Activated B cell treated with CpG ODN at 0.5 μM for 24 hours (primary cell): ENCODE results near the gene SRGAP3. TPM values are rescaled to one million over a fixed set of nuclear protein-coding genes. Genes with fewer than 3 reads are reported as not detected.

Source experiments
- ATAC-seq: fragments of 200-7000 bp; cut with Tn5 transposase; one replicate; pipeline ENCODE4 v1.10.0; 2021; ENCODE audit warnings: low read depth, mild to moderate bottlenecking, moderate library complexity
- CTCF ChIA-PET: fragments of 350-600 bp; sonication (Branson Sonifier 250); formaldehyde crosslinking; loops from one replicate; lab custom pipeline; 2021; ENCODE audit warnings: antibody characterized with exemption; lab: Charles Lee
- POLR2A ChIA-PET: fragments of 350-600 bp; sonication (Branson Sonifier 250); formaldehyde crosslinking; loops from one replicate; lab custom pipeline; 2021; ENCODE audit warnings: antibody characterized with exemption; lab: Charles Lee
- DNase-seq: peaks from one replicate; pipeline ENCODE4 v3.0.0; 2022
- H3K27ac Mint-ChIP-seq: one replicate; pipeline ENCODE4 v1.8.0; 2020; ENCODE audit warnings: mixed read lengths
- H3K27me3 Mint-ChIP-seq: one replicate; pipeline ENCODE4 v1.8.0; 2021; ENCODE audit warnings: mixed read lengths
- H3K36me3 Mint-ChIP-seq: one replicate; pipeline ENCODE4 v1.8.0; 2021; ENCODE audit warnings: low read depth, mixed read lengths
- H3K4me1 Mint-ChIP-seq: one replicate; pipeline ENCODE4 v1.8.0; 2021; ENCODE audit warnings: mixed read lengths
- H3K4me3 Mint-ChIP-seq: one replicate; pipeline ENCODE4 v1.8.0; 2020; ENCODE audit warnings: mild to moderate bottlenecking, mixed read lengths
- H3K9me3 Mint-ChIP-seq: one replicate; pipeline ENCODE4 v1.8.0; 2020; ENCODE audit warnings: mixed read lengths
- intact Hi-C: fragments of 100-400 bp; cut with micrococcal nuclease; formaldehyde crosslinking; loops from one replicate; pipeline ENCODE4 v1.15.1; 2024
- total RNA-seq: library from RNA; stranded (reverse); gene quantifications from 2 replicates; pipeline ENCODE4 v1.2.3, GENCODE V29; 2022
- TF ChIP-seq, protein P1 (sequence below): fragments of 200-600 bp; IDR thresholded peaks from one replicate; pipeline ENCODE4 v1.8.0; 2022; ENCODE audit warnings: antibody characterized with exemption, mild to moderate bottlenecking

Gene SRGAP3
- total RNA-seq, 1 donor from 2014 or later, result 0.58 TPM

DNA sequence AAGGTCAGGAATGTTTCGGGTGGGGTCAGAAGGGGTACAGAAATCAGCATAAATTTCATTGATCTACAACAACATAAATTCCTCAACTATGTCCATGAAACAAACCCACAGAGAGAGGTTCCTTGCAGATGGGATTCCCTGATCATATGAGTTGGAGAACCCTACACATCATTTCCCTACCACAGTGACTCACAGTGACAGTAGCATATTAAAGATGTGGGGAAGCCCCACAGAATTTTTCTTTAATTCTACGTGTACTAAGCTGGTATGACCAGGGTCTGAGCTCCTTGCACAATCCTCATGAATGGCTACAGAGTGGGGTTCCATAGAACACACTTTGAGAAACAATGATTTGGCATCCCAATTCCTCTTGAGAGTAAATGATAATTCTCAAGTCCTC is 169.3 kb downstream of the SRGAP3 start:
- Mint-ChIP-seq H3K36me3 (no peaks in the 10 kb centered on the region), H3K4me1 (no peaks in the 10 kb centered on the region), H3K4me3 (no peak overlapping the region), H3K27me3 (no peaks in the 10 kb centered on the region), H3K9me3 (no peaks in the 10 kb centered on the region), H3K27ac (no peak overlapping the region)
- TF ChIP-seq, protein P1, sequence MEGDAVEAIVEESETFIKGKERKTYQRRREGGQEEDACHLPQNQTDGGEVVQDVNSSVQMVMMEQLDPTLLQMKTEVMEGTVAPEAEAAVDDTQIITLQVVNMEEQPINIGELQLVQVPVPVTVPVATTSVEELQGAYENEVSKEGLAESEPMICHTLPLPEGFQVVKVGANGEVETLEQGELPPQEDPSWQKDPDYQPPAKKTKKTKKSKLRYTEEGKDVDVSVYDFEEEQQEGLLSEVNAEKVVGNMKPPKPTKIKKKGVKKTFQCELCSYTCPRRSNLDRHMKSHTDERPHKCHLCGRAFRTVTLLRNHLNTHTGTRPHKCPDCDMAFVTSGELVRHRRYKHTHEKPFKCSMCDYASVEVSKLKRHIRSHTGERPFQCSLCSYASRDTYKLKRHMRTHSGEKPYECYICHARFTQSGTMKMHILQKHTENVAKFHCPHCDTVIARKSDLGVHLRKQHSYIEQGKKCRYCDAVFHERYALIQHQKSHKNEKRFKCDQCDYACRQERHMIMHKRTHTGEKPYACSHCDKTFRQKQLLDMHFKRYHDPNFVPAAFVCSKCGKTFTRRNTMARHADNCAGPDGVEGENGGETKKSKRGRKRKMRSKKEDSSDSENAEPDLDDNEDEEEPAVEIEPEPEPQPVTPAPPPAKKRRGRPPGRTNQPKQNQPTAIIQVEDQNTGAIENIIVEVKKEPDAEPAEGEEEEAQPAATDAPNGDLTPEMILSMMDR, result no peak
- no peak for ATAC-seq
- CTCF ChIA-PET, result no interaction called here
- no peak for DNase-seq
- POLR2A ChIA-PET, result no interaction called here
- intact Hi-C loops, result no loop called here

DNA sequence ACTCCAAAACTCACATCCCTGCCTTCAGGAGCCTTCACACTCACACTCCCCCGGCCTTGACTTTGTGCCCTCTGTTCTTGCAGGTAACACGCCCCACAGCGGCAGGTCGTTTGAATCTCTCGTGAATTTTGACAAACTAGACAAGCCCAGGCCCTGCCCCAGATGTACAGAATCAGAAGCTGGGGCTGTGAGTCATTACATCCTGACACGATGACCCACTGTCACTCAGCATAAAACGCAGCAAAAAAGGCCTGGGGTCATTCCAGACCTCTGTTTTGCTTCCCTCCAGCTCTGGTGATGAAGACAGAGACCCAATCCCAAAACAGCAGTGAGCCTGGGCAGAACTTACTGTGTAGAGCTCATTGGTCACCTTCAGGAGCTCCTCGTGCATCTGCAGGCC is 169.8 kb downstream of the SRGAP3 start:
- H3K27ac Mint-ChIP-seq, result no peak overlapping the region
- H3K9me3 Mint-ChIP-seq, result no peaks in the 10 kb centered on the region
- intact Hi-C loops, result no loop called here
- no peak overlapping the region for H3K4me3 Mint-ChIP-seq
- no peak for ATAC-seq
- no peaks in the 10 kb centered on the region for H3K4me1 Mint-ChIP-seq
- TF ChIP-seq, protein P1, result no peak
- no peaks in the 10 kb centered on the region for H3K27me3 Mint-ChIP-seq
- ChIA-PET POLR2A (no interaction called here), CTCF (no interaction called here)
- H3K36me3 Mint-ChIP-seq, result no peaks in the 10 kb centered on the region
- DNase-seq, result no peak

DNA sequence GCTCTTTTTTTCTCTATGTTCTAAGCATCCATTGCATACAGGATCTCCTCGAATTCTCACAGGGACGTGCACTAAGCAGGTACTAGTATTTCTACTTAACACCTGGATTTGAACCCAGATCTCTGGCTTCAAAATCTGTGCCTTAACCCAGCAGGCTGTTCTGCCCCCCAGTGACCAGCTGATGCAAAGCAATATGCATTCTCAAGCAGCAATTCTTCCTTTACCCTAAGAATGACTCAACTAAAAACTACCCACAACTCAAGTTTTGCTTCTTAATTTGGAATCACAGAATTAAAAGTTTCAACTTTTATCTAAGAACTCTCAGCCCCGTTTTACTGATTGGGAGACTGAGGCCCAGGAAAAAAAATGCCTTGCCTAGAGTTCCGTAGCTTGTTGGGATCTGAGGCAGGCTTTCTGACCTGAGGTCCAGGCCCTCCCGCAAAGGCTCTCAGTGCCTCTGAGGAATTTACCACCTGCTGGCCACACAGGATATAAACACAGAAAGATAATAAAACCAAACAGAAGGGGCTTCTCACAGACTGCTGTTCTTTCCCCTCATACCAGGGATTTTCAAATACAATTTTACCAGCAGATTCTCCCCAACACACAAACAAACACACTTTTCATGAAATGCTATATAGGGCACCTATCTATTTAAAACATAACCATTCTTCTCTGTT is 170.7 kb downstream of the SRGAP3 start:
- DNase-seq, result no peak
- POLR2A ChIA-PET, result no interaction called here
- no peaks in the 10 kb centered on the region for H3K36me3 Mint-ChIP-seq
- no peaks in the 10 kb centered on the region for H3K4me1 Mint-ChIP-seq
- H3K4me3 Mint-ChIP-seq, result no peak overlapping the region
- H3K27me3 Mint-ChIP-seq, result no peaks in the 10 kb centered on the region
- TF ChIP-seq, protein P1, result no peak
- CTCF ChIA-PET, result no interaction called here
- no peaks in the 10 kb centered on the region for H3K9me3 Mint-ChIP-seq
- no peak overlapping the region for H3K27ac Mint-ChIP-seq
- intact Hi-C loops, result no loop called here
- no peak for ATAC-seq

DNA sequence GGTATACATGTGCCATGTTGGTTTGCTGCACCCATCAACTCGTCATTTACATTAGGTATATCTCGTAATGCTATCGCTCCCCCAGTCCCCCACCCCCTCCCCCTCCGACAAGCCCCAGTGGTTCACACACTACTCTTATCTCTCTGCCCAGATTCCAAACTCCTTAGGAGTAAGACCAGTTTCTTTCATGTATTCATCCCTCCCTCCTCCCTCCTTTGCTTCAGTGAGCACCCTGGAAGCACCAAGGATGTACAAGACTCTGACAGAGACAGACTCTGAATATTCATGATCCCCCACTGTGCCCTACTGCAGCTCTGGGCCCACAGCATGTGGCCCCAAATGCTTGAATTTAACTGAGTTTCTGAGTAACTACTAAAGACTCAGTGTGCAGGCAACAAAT is 172.4 kb downstream of the SRGAP3 start:
- CTCF ChIA-PET, result no interaction called here
- Mint-ChIP-seq H3K4me3 (no peak overlapping the region), H3K9me3 (no peaks in the 10 kb centered on the region), H3K36me3 (no peaks in the 10 kb centered on the region), H3K27ac (no peak overlapping the region), H3K27me3 (no peaks in the 10 kb centered on the region), H3K4me1 (no peaks in the 10 kb centered on the region)
- ATAC-seq, result no peak
- intact Hi-C loops, result no loop called here
- POLR2A ChIA-PET, result no interaction called here
- no peak for DNase-seq
- TF ChIP-seq, protein P1, result no peak

DNA sequence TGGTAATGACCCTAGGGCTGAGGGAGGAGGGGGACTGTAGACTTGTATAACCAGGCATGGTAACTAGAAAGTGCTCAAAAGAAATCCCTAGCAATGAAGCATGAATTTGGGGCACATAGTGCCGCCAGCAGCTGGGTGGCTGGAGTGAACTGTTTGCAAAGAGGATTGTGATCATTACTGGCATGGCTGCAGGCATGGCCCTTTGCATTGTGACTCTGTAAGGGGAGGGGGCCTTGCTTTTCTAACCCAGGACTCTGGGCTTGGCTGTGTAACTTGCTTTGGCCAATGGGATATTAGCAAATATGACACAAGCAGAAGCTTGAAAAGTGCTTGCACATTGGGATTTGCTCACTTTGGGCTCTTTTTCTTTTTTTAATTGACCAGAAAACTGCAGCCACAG is 173.7 kb downstream of the SRGAP3 start:
- DNase-seq (no peak), ATAC-seq (no peak)
- Mint-ChIP-seq H3K4me1 (no peaks in the 10 kb centered on the region), H3K9me3 (no peaks in the 10 kb centered on the region), H3K27ac (no peak overlapping the region), H3K27me3 (no peaks in the 10 kb centered on the region), H3K4me3 (no peak overlapping the region), H3K36me3 (no peaks in the 10 kb centered on the region)
- TF ChIP-seq, protein P1, result no peak
- ChIA-PET CTCF (no interaction called here), POLR2A (no interaction called here)
- intact Hi-C loops, result no loop called here
